GM12874 (cell line): ENCODE data around the gene MAN1A1.

Source experiments
- TF ChIP-seq, protein P1 (sequence below): IDR thresholded peaks from 2 replicates; pipeline ENCODE4 v1.5.1; 2011; ENCODE audit warnings: low read depth, mild to moderate bottlenecking, control low read depth, low read length, moderate library complexity; ENCODE audit not compliant: insufficient read depth

The MAN1A1 gene

DNA sequence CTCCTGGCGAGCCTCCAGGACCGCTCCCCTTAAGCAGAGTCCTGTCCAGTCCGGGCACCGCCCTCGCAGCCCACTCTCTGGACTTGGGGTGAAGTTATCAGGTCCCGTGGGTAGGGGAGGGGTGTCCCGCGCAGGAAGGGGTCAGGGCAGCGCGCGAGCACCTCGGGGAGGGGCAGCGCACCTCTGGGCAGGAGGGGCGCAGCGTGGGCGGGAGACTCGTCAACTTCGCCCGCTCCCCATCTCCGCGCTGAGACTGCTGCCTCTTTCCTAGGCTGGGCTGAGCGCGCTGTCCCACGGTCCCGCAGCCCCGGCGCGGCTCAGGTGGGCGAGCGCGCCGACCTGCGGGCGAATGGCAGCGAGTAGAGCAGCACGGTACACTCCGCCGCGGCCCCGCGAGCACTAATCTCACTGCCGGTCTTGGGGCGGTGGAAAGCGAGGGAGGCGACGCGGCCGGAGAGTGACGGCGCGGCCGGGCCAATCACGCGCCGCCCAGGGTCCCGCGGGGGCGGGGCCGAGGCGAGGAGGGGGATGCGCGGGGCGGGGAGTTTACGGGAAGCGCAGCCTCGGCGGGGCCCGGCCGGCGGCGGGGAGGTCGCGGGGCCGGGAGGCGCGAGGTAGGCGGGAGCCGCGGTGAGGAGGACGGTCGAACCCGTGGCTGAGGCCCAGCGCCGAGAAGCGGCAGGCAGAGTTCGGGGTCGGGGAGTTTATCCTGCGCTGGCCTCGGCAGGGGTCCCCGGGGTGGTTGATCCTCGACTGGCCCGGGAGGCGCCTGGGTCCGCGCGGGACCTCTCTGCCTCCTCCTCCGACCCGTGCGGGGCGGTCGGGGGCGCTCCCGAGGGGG lies at the start of gene MAN1A1:
MAN1A1 (minus strand) TSS at position 401 of the 841 bp plus-strand sequence. CDS start 696 bp downstream, outside the sequence.
- TF ChIP-seq, protein P1, sequence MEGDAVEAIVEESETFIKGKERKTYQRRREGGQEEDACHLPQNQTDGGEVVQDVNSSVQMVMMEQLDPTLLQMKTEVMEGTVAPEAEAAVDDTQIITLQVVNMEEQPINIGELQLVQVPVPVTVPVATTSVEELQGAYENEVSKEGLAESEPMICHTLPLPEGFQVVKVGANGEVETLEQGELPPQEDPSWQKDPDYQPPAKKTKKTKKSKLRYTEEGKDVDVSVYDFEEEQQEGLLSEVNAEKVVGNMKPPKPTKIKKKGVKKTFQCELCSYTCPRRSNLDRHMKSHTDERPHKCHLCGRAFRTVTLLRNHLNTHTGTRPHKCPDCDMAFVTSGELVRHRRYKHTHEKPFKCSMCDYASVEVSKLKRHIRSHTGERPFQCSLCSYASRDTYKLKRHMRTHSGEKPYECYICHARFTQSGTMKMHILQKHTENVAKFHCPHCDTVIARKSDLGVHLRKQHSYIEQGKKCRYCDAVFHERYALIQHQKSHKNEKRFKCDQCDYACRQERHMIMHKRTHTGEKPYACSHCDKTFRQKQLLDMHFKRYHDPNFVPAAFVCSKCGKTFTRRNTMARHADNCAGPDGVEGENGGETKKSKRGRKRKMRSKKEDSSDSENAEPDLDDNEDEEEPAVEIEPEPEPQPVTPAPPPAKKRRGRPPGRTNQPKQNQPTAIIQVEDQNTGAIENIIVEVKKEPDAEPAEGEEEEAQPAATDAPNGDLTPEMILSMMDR, result 0 out of 2 replicates have a peak, but pooled peaks have one; percentile 19

DNA sequence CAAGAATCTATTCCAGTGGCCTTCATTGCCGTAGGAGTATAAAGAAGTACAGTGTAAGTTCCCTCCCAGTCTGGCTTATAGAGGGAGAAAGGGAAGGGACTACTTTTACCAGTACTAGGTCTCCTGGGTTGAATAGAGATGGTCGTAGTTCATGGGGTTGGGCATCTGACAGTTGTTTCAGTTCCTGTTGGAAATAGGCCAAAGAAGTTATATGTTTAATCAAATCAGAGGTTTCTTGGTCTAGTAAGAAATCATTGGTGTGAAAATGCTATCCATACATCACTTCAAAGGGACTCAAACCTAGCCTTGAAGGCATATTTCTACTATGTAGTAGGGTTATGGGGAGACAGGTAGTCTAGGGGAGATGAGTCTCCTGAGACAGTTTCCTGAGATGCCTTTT lies 45.6 kb upstream of the MAN1A1 start:
- TF ChIP-seq, protein P1, result no peak

DNA sequence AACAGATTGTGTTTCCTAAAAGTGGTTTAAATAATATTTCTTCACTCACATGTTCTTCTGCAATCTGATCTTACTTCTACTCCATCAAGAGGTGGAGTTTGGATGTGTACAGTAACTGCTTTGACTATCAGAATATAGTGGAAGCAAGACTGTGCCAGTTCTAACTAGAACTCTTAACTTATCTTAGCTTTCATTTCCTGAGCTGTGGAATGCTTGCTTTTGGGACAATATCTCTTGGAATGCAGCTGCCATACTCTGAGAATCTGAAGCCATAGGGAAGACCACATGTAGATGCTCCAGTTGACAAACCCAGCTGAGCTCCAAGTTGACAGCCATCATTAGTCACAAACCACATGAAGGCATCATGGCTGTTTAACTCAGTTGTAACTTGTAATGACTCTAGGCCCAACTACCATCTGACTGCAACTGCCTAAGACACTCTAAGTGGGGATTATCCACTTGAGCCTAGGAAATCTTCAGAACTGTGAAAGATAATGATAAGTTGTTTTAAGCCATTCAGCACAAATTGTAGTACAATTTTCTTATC lies 40.8 kb upstream of the MAN1A1 start:
- TF ChIP-seq, protein P1, result no peak

DNA sequence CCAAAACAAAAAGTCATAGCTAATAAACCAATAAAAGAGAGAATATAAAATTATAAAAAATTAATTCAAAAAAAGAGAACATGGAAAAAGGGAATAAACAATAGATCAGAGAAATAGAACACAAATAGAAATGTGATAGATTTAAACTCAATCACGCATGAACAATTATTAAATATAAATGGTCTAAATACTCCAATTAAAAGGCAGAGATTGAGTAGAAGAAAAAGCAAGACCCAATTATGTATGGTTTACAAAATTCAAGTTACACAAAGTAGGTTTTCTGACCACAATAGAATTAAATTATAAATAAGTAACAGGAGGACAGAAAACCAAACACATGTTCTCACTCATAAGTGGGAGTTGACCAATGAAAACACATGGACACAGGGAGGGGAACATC lies 36.4 kb upstream of the MAN1A1 start:
- TF ChIP-seq, protein P1, result no peak

DNA sequence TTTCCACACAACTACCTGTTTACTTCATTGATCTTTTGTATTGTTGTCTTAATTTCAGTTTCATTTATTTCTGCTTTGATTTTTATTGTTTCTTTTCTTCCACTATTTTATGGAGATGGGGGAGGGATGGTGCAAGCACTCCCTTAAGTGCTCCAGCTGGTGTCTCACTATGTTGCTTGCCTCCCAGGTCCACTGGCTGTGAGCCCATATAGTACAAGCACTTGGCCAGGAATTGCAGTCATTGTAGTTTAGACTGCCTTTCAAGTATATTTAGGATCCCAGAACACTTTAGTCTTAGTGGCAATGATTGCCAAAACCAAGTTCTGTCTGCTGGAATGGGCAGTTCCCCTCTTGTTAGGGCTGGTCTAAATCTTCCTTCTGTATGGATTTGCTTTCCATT lies 34.9 kb upstream of the MAN1A1 start:
- TF ChIP-seq, protein P1, result no peak

DNA sequence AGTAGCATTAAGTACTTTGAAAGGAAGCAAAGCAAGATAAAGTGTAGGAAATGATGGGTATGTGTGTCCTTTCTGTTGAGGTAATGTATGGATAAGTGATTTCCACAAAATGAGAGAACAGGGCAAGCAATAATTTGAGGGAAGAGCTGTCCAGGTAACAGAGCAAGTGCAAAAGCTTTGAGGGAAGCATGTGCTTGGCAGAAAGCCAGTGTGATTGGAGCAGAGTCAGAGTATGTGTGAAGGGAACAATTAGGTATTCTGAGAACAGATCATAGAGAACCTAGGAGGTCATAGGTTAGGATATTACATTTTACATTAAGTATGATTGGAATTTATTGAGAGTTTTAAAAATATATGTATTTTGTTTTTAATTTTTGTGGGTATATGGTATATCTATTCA lies 30.2 kb upstream of the MAN1A1 start:
- TF ChIP-seq, protein P1, result no peak

DNA sequence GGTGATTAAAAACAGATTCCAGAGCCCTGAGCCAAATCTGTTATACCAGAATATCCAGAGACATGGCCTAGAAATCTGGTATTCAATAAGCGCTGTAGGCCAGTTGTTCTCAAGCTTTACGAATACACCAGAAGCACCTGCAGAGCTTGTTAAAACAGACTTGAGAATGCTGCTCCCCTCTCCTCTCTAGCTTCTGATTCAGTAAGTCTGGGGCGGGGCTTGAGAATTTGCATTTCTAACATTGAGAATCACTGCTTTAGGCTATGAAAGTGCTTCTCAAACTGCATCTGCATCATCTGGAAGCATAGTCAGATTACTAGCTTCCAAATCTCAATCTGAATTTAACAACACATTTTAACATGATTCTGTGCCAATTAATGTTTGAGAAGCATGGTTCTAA lies 20.5 kb upstream of the MAN1A1 start:
- TF ChIP-seq, protein P1, result no peak
